H9 (cell line): Measurements from ENCODE around the gene ZNF317. TPM values are rescaled to one million over a fixed set of nuclear protein-coding genes. Genes with fewer than 3 reads are reported as not detected.

ENCODE experiments used
- DNase-seq: peaks from one replicate; pipeline ENCODE4 v3.0.0-alpha.2; 2017
- H2AFZ ChIP-seq: one replicate; pipeline ENCODE4 v1.6.1; 2013; ENCODE audit warnings: mild to moderate bottlenecking, low read length, control low read depth, moderate library complexity
- H2AK5ac ChIP-seq: 2 replicates; pipeline ENCODE4 v1.6.1; 2013; ENCODE audit warnings: low read length, control low read depth, mixed read lengths; ENCODE audit not compliant: insufficient read length
- H2BK120ac ChIP-seq: one replicate; pipeline ENCODE4 v1.6.1; 2013; ENCODE audit warnings: low read depth, mild to moderate bottlenecking, low read length, control low read depth, inconsistent platforms; ENCODE audit not compliant: poor library complexity, severe bottlenecking
- H2BK12ac ChIP-seq: 2 replicates; pipeline ENCODE4 v1.6.1; 2013; ENCODE audit warnings: low read length, control low read depth, mixed read lengths, low read depth; ENCODE audit not compliant: insufficient read length
- H2BK15ac ChIP-seq: 2 replicates; pipeline ENCODE4 v1.6.1; 2013; ENCODE audit warnings: low read depth, low read length, control low read depth
- H2BK20ac ChIP-seq: one replicate; pipeline ENCODE4 v1.6.1; 2013; ENCODE audit warnings: low read depth, mild to moderate bottlenecking, low read length, control low read depth, inconsistent platforms; ENCODE audit not compliant: poor library complexity, severe bottlenecking
- H2BK5ac ChIP-seq: 2 replicates; pipeline ENCODE4 v1.6.1; 2013; ENCODE audit warnings: low read length, control low read depth, mixed read lengths; ENCODE audit not compliant: insufficient read length
- H3K14ac ChIP-seq: 2 replicates; pipeline ENCODE4 v1.6.1; 2013; ENCODE audit warnings: low read length, control low read depth; ENCODE audit not compliant: insufficient read depth
- H3K18ac ChIP-seq: 2 replicates; pipeline ENCODE4 v1.6.1; 2013; ENCODE audit warnings: low read depth, mild to moderate bottlenecking, mixed read lengths, low read length, control low read depth; ENCODE audit not compliant: insufficient read length
- H3K23ac ChIP-seq: 2 replicates; pipeline ENCODE4 v1.6.1; 2013; ENCODE audit warnings: low read length, control low read depth, mixed read lengths, low read depth; ENCODE audit not compliant: insufficient read length
- H3K23me2 ChIP-seq: 2 replicates; pipeline ENCODE4 v1.6.1; 2013; ENCODE audit warnings: low read depth, mild to moderate bottlenecking, mixed read lengths, low read length, control low read depth; ENCODE audit not compliant: insufficient read length, poor library complexity, severe bottlenecking
- H3K27ac ChIP-seq: 2 replicates; pipeline ENCODE4 v1.5.1; 2013; ENCODE audit warnings: low read length, control low read depth, mixed read lengths, low read depth; ENCODE audit not compliant: insufficient read length
- H3K27me3 ChIP-seq: 2 replicates; pipeline ENCODE4 v1.6.1; 2013; ENCODE audit warnings: low read length, control low read depth, inconsistent platforms; ENCODE audit not compliant: insufficient read depth
- H3K4ac ChIP-seq: 2 replicates; pipeline ENCODE4 v1.6.1; 2013; ENCODE audit warnings: low read depth, mild to moderate bottlenecking, control low read depth, inconsistent platforms, low read length, moderate library complexity
- H3K4me1 ChIP-seq: 2 replicates; pipeline ENCODE4 v1.6.1; 2013; ENCODE audit warnings: low read length, control low read depth, inconsistent platforms; ENCODE audit not compliant: insufficient read depth
- H3K4me2 ChIP-seq: 2 replicates; pipeline ENCODE4 v1.6.1; 2013; ENCODE audit warnings: low read length, control low read depth, mixed read lengths; ENCODE audit not compliant: insufficient read length, insufficient read depth
- H3K56ac ChIP-seq: 2 replicates; pipeline ENCODE4 v1.6.1; 2013; ENCODE audit warnings: low read depth, mild to moderate bottlenecking, mixed read lengths, low read length, control low read depth; ENCODE audit not compliant: insufficient read length
- H3K79me1 ChIP-seq: 2 replicates; pipeline ENCODE4 v1.6.1; 2013; ENCODE audit warnings: low read depth, mild to moderate bottlenecking, moderate library complexity, low read length, control low read depth, inconsistent platforms; ENCODE audit not compliant: insufficient read depth, poor library complexity, severe bottlenecking
- H3K79me2 ChIP-seq: 2 replicates; pipeline ENCODE4 v1.6.1; 2013; ENCODE audit warnings: low read length, control low read depth, inconsistent platforms; ENCODE audit not compliant: insufficient read depth
- H3K9ac ChIP-seq: 2 replicates; pipeline ENCODE4 v1.6.1; 2013; ENCODE audit warnings: low read length, control low read depth, mixed read lengths; ENCODE audit not compliant: insufficient read length; ENCODE audit errors: extremely low read depth
- H3K9me3 ChIP-seq: one replicate; pipeline ENCODE4 v1.6.1; 2013; ENCODE audit warnings: low read depth, low read length, inconsistent platforms; ENCODE audit not compliant: control insufficient read depth
- H3T11ph ChIP-seq: one replicate; pipeline ENCODE4 v1.6.1; 2013; ENCODE audit warnings: mild to moderate bottlenecking, low read length, control low read depth, inconsistent platforms
- H4K20me1 ChIP-seq: one replicate; pipeline ENCODE4 v1.6.1; 2013; ENCODE audit not compliant: control insufficient read depth, insufficient read length, insufficient read depth
- H4K5ac ChIP-seq: 2 replicates; pipeline ENCODE4 v1.6.1; 2013; ENCODE audit warnings: low read depth, mild to moderate bottlenecking, mixed read lengths, low read length, control low read depth; ENCODE audit not compliant: insufficient read length
- H4K8ac ChIP-seq: replicated peaks from 2 replicates; pipeline ENCODE4 v1.6.1; 2013; ENCODE audit warnings: low read length, control low read depth, mixed read lengths, low read depth; ENCODE audit not compliant: insufficient read length
- H4K91ac ChIP-seq: 2 replicates; pipeline ENCODE4 v1.6.1; 2013; ENCODE audit warnings: low read depth, mild to moderate bottlenecking, moderate library complexity, mixed read lengths, low read length, control low read depth; ENCODE audit not compliant: insufficient read length
- H3K27ac Mint-ChIP-seq, 3 experiments: 2 replicates in 2 of 3; 3 replicates in 1 of 3; pipeline ENCODE4 v1.8.0; 2020 to 2021; ENCODE audit warnings: mixed read lengths in 3 of 3, mild to moderate bottlenecking in 1 of 3, moderate library complexity in 1 of 3
- H3K27me3 Mint-ChIP-seq: 2 replicates; pipeline ENCODE4 v1.8.0; 2021; ENCODE audit warnings: low read depth, mild to moderate bottlenecking, moderate library complexity, mixed read lengths
- H3K36me3 Mint-ChIP-seq, 3 experiments: 2 replicates in 2 of 3; 3 replicates in 1 of 3; pipeline ENCODE4 v1.8.0; 2020 to 2021; ENCODE audit warnings: low read depth in 3 of 3, mixed read lengths in 3 of 3; ENCODE audit not compliant: insufficient read depth in 1 of 3
- H3K4me1 Mint-ChIP-seq, 2 experiments: 2 replicates each; pipeline ENCODE4 v1.8.0; 2020; ENCODE audit warnings: mixed read lengths in 2 of 2
- H3K4me3 Mint-ChIP-seq, 2 experiments: 2 replicates in 1 of 2; 3 replicates in 1 of 2; pipeline ENCODE4 v1.8.0; 2020 to 2021; ENCODE audit warnings: mild to moderate bottlenecking in 2 of 2, mixed read lengths in 2 of 2, moderate library complexity in 1 of 2
- H3K9me3 Mint-ChIP-seq, 2 experiments: 2 replicates in 1 of 2; 3 replicates in 1 of 2; pipeline ENCODE4 v1.8.0; 2020; ENCODE audit warnings: mild to moderate bottlenecking in 2 of 2, mixed read lengths in 2 of 2, moderate library complexity in 1 of 2
- WGBS: extraction: QIAGEN DNeasy Blood & Tissue Kit; methylation state at CpG from one replicate; pipeline ENCODE4 v1.1.7; 2013; ENCODE audit warnings: missing lambda C conversion rate, low lambda C conversion rate, mixed read lengths; ENCODE audit not compliant: insufficient read length; ENCODE audit errors: extremely low coverage; 5-methylcytosine and 5-hydroxymethylcytosine counted together
- total RNA-seq: library from RNA; stranded (reverse); gene quantifications from 2 replicates; pipeline ENCODE4 v1.2.1, GENCODE V29; 2021
- TF ChIP-seq, protein P1 (sequence below): fragments of 200-600 bp; sonication (generic); conservative IDR thresholded peaks from 3 replicates; pipeline ENCODE4 v1.8.0; 2021; ENCODE audit warnings: antibody characterized with exemption, mild to moderate bottlenecking

ZNF317 gene
- total RNA-seq, 1 experiment from 2014 or later = 52.8 TPM

DNA sequence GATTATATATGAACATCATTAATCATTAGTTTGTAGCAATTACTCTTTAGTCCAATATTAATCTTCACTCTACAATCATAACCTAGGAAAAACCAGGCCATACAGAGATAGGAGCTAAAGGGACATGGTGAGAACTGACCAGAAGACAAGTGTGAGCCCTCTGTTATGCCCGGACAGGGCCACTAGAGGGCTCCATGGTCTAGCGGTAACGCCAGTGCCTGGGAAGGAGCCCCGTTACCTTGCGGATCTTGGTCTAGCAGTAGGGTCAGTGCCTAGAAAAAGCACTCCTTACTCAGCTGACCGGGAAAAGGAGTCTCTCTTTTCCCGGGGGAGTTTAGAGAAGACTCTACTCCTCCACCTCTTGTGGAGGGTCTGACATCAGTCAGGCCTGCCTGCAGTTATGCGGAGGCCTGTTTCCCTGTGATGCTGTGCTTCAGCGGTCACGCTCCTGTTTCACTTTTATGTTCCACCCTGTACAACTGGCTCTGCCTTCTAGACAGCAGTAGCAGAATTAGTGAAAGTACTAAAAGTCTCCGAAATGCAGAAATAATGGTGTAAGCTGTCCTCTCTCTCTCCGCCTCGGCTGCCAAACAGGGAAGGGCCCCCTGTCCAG lies 65.4 kb downstream of the ZNF317 start:
- Mint-ChIP-seq H3K4me1 (no peaks in the 10 kb centered on the region), H3K36me3 (peaks cover 0 to 3% (median 0%) of the 10 kb centered on the region in 3 experiments; a peak in 4 of 7 replicates), H3K27me3 (peaks cover 3% of the 10 kb centered on the region), H3K4me3 (no peak overlapping the region), H3K9me3 (peaks cover 64 to 69% of the 10 kb centered on the region in 2 experiments), H3K27ac (no peak overlapping the region)
- Histone ChIP-seq H3K79me1 (no peaks in the 10 kb centered on the region), H3K23ac (no peak overlapping the region), H2BK120ac (no peak overlapping the region), H3K18ac (no peak overlapping the region), H2BK20ac (no peak overlapping the region), H3K79me2 (no peaks in the 10 kb centered on the region), H3K14ac (no peak overlapping the region), H2BK15ac (no peak overlapping the region), H3K4me1 (no peaks in the 10 kb centered on the region), H3K4me2 (no peak overlapping the region), H3K27me3 (no peaks in the 10 kb centered on the region), H3K27ac (no peak overlapping the region), H2BK12ac (no peak overlapping the region), H4K5ac (no peak overlapping the region), H2AK5ac (no peak overlapping the region), H4K91ac (no peak overlapping the region), H3K4ac (no peak overlapping the region), H4K8ac (no peak overlapping the region), H4K20me1 (no peaks in the 10 kb centered on the region), H3K9me3 (peaks cover 15% of the 10 kb centered on the region), H3T11ph (no peak overlapping the region), H2BK5ac (no peak overlapping the region), H2AFZ (no peak overlapping the region), H3K23me2 (no peaks in the 10 kb centered on the region), H3K9ac (no peak overlapping the region), H3K56ac (no peak overlapping the region)
- TF ChIP-seq, protein P1, sequence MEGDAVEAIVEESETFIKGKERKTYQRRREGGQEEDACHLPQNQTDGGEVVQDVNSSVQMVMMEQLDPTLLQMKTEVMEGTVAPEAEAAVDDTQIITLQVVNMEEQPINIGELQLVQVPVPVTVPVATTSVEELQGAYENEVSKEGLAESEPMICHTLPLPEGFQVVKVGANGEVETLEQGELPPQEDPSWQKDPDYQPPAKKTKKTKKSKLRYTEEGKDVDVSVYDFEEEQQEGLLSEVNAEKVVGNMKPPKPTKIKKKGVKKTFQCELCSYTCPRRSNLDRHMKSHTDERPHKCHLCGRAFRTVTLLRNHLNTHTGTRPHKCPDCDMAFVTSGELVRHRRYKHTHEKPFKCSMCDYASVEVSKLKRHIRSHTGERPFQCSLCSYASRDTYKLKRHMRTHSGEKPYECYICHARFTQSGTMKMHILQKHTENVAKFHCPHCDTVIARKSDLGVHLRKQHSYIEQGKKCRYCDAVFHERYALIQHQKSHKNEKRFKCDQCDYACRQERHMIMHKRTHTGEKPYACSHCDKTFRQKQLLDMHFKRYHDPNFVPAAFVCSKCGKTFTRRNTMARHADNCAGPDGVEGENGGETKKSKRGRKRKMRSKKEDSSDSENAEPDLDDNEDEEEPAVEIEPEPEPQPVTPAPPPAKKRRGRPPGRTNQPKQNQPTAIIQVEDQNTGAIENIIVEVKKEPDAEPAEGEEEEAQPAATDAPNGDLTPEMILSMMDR = peak; percentile 92
- DNase-seq = peak; percentile 78
- WGBS = no CpG with 5 or more reads among the region's 13 CpGs

Other genes starting within 250 kb of the ZNF317 start
- 0.22 and 0.29 TPM in 2 replicates for gene MUC16, start 130.0 kb upstream of the ZNF317 start, total RNA-seq
- not detected in 2 replicates for gene OR1M1, start 53.3 kb upstream of the ZNF317 start, total RNA-seq
- not detected in 2 replicates for gene OR7G2, start 32.9 kb upstream of the ZNF317 start, total RNA-seq
- gene OR7G1, start 24.6 kb upstream of the ZNF317 start, total RNA-seq = not detected in 2 replicates
- not detected in 2 replicates for gene OR7G3, start 13.4 kb upstream of the ZNF317 start, total RNA-seq
- gene OR7D2, start 38.6 kb downstream of the ZNF317 start, total RNA-seq = 0.31 and 0.48 TPM in 2 replicates
- gene OR7D4, start 79.2 kb downstream of the ZNF317 start, total RNA-seq = not detected in 2 replicates
- not detected in 2 replicates for gene OR7E24, start 110.5 kb downstream of the ZNF317 start, total RNA-seq
- 4.1 and 4.2 TPM in 2 replicates for gene ZNF699, start 169.4 kb downstream of the ZNF317 start, total RNA-seq
- gene ZNF559, start 183.8 kb downstream of the ZNF317 start, total RNA-seq = 18.1 and 19.7 TPM in 2 replicates
- gene ZNF177, start 222.6 kb downstream of the ZNF317 start, total RNA-seq = 5.7 TPM in 2 replicates